HCT116 (cell line): Measurements from ENCODE around the gene SMAGP.

Experiments
- EZH2 ChIP-seq: fragments of 200-600 bp; sonication (generic); IDR thresholded peaks from 2 replicates; pipeline ENCODE4 v1.6.1; 2017; ENCODE audit warnings: antibody characterized with exemption, mixed run types
- POLR2A ChIP-seq: IDR thresholded peaks from 2 replicates; pipeline ENCODE4 v1.7.0; 2011; ENCODE audit warnings: borderline replicate concordance; ENCODE audit not compliant: insufficient read depth, insufficient read length; ENCODE audit errors: extremely low read depth
- TF ChIP-seq, protein P1 (sequence below), 3 experiments: fragments of 200-600 bp in 1 of 3; sonication (generic) in 1 of 3; IDR thresholded peaks in 2 of 3; conservative IDR thresholded peaks in 1 of 3; 2 replicates each; pipeline ENCODE4 v1.5.1; 2012 to 2017; ENCODE audit warnings: low read depth in 2 of 3, low read length in 2 of 3, antibody characterized with exemption in 1 of 3, borderline replicate concordance in 1 of 3, control low read depth in 1 of 3, mild to moderate bottlenecking in 1 of 3, mixed read lengths in 1 of 3, mixed run types in 1 of 3, moderate library complexity in 1 of 3; ENCODE audit not compliant: insufficient read depth in 1 of 3

GRCh38 chr12:51225234-51225633 is 45.0 kb downstream of the SMAGP start:
- TF ChIP-seq, protein P1, sequence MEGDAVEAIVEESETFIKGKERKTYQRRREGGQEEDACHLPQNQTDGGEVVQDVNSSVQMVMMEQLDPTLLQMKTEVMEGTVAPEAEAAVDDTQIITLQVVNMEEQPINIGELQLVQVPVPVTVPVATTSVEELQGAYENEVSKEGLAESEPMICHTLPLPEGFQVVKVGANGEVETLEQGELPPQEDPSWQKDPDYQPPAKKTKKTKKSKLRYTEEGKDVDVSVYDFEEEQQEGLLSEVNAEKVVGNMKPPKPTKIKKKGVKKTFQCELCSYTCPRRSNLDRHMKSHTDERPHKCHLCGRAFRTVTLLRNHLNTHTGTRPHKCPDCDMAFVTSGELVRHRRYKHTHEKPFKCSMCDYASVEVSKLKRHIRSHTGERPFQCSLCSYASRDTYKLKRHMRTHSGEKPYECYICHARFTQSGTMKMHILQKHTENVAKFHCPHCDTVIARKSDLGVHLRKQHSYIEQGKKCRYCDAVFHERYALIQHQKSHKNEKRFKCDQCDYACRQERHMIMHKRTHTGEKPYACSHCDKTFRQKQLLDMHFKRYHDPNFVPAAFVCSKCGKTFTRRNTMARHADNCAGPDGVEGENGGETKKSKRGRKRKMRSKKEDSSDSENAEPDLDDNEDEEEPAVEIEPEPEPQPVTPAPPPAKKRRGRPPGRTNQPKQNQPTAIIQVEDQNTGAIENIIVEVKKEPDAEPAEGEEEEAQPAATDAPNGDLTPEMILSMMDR (IDR thresholded peaks at IDR 0.05 in 2 of 3, conservative IDR thresholded peaks at IDR 0.05 in 1 of 3; ENCODE audit: borderline replicate concordance in 1 of 3, insufficient read depth in 1 of 3, low read depth in 2 of 3, low read length in 2 of 3), result no peak
- TF ChIP-seq POLR2A (no peak), EZH2 (no peak)
